Measurements from ENCODE around the gene EDDM3A. TPM values are rescaled to one million over a fixed set of nuclear protein-coding genes. Genes with fewer than 3 reads are reported as not detected.
"Not testable (repeated sequence)": the region's sequence is repeated elsewhere in the genome, so short reads cannot be mapped to it uniquely, and the experiment has no call there.

The EDDM3A gene
- total RNA-seq, 1 donor from 2014 or later: not detected

DNA sequence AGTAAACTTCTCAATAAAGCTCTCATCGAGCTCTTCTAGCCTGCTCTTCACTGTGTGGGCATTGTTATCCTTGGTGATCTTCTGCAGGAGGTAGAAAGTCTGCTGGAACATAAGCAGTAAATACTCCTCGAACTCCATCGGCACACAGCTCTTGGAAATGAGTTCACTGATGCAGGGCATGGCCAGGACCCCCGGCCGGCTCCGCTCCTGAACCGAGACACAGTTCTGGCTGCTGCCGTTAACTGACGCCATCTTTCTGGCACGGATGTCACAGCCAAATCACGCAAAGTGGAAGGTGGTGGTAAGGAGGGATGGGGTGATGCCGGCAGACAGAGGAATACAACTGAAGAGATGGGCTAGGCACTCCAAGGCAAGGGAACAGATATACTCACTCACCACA is 23.7 kb upstream of the EDDM3A start:
- H3K27me3 Mint-ChIP-seq (ENCODE audit: unreplicated experiment): no peaks in the 10 kb centered on the region
- no peaks in the 10 kb centered on the region for H3K4me1 Mint-ChIP-seq (ENCODE audit: low read depth, unreplicated experiment)
- H3K27ac Mint-ChIP-seq (ENCODE audit: unreplicated experiment): no peak overlapping the region
- H3K36me3 Mint-ChIP-seq (ENCODE audit: unreplicated experiment): no peaks in the 10 kb centered on the region
- no peak for TF ChIP-seq CTCF (IDR thresholded peaks at IDR 0.05; ENCODE audit: partially characterized antibody, unreplicated experiment)
- DNase-seq: no peak
- H3K4me3 Mint-ChIP-seq (ENCODE audit: unreplicated experiment): no peak overlapping the region
- peaks cover 4% of the 10 kb centered on the region for H3K9me3 Mint-ChIP-seq (ENCODE audit: unreplicated experiment)

GRCh38 chr14:20723488-20723887 is 22.2 kb upstream of the EDDM3A start:
- Mint-ChIP-seq H3K9me3 (ENCODE audit: unreplicated experiment) (peaks cover 3% of the 10 kb centered on the region), H3K36me3 (ENCODE audit: unreplicated experiment) (no peaks in the 10 kb centered on the region), H3K27ac (ENCODE audit: unreplicated experiment) (no peak overlapping the region), H3K27me3 (ENCODE audit: unreplicated experiment) (no peaks in the 10 kb centered on the region), H3K4me3 (ENCODE audit: unreplicated experiment) (no peak overlapping the region), H3K4me1 (ENCODE audit: low read depth, unreplicated experiment) (no peaks in the 10 kb centered on the region)
- TF ChIP-seq CTCF (IDR thresholded peaks at IDR 0.05; ENCODE audit: partially characterized antibody, unreplicated experiment): no peak
- DNase-seq: no peak

DNA sequence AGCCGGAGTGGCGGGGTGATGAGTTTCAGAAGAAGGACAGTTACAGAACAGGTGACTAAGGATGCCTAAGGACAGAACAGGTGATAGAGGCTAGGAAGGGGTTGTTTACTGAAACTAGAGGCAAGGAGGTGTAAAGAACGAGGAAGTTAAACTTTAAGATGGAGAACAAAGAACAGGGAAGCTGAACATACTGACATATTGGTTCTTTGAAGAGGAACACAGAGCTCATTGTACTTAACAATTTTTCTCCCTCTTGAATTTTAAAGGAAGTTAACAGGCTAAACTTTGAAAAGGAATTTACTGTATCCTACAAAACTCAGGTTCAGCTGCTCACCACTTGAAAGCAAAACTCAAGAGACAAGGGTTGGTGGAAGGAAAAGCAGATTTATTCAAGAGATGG is 19.6 kb upstream of the EDDM3A start:
- H3K27me3 Mint-ChIP-seq (ENCODE audit: unreplicated experiment); H3K36me3 Mint-ChIP-seq (ENCODE audit: unreplicated experiment); DNase-seq; H3K9me3 Mint-ChIP-seq (ENCODE audit: unreplicated experiment); H3K4me1 Mint-ChIP-seq (ENCODE audit: low read depth, unreplicated experiment); H3K4me3 Mint-ChIP-seq (ENCODE audit: unreplicated experiment); H3K27ac Mint-ChIP-seq (ENCODE audit: unreplicated experiment): not testable (repeated sequence)

GRCh38 chr14:20726531-20726930 is 19.2 kb upstream of the EDDM3A start:
- no peak for TF ChIP-seq CTCF (IDR thresholded peaks at IDR 0.05; ENCODE audit: partially characterized antibody, unreplicated experiment)
- peaks cover 3% of the 10 kb centered on the region for H3K27me3 Mint-ChIP-seq (ENCODE audit: unreplicated experiment)
- no peak overlapping the region for H3K27ac Mint-ChIP-seq (ENCODE audit: unreplicated experiment)
- H3K4me3 Mint-ChIP-seq (ENCODE audit: unreplicated experiment): no peak overlapping the region
- H3K36me3 Mint-ChIP-seq (ENCODE audit: unreplicated experiment): no peaks in the 10 kb centered on the region
- peaks cover 3% of the 10 kb centered on the region for H3K4me1 Mint-ChIP-seq (ENCODE audit: low read depth, unreplicated experiment)
- no peak for DNase-seq
- peaks cover 3% of the 10 kb centered on the region for H3K9me3 Mint-ChIP-seq (ENCODE audit: unreplicated experiment)

GRCh38 chr14:20730891-20731290 is 14.8 kb upstream of the EDDM3A start:
- Mint-ChIP-seq H3K4me3 (ENCODE audit: unreplicated experiment) (no peak overlapping the region), H3K36me3 (ENCODE audit: unreplicated experiment) (no peaks in the 10 kb centered on the region), H3K27ac (ENCODE audit: unreplicated experiment) (no peak overlapping the region), H3K4me1 (ENCODE audit: low read depth, unreplicated experiment) (peaks cover 36% of the 10 kb centered on the region), H3K27me3 (ENCODE audit: unreplicated experiment) (peaks cover 18% of the 10 kb centered on the region), H3K9me3 (ENCODE audit: unreplicated experiment) (peaks cover 11% of the 10 kb centered on the region)
- no peak for DNase-seq
- TF ChIP-seq CTCF (IDR thresholded peaks at IDR 0.05; ENCODE audit: partially characterized antibody, unreplicated experiment): no peak

GRCh38 chr14:20732477-20732876 is 13.2 kb upstream of the EDDM3A start:
- H3K9me3 Mint-ChIP-seq (ENCODE audit: unreplicated experiment): peaks cover 11% of the 10 kb centered on the region
- H3K4me1 Mint-ChIP-seq (ENCODE audit: low read depth, unreplicated experiment): peaks cover 36% of the 10 kb centered on the region
- peaks cover 18% of the 10 kb centered on the region for H3K27me3 Mint-ChIP-seq (ENCODE audit: unreplicated experiment)
- no peak for DNase-seq
- peak overlapping the region; percentile 81 for H3K4me3 Mint-ChIP-seq (ENCODE audit: unreplicated experiment)
- H3K27ac Mint-ChIP-seq (ENCODE audit: unreplicated experiment): peak overlapping the region; percentile 99
- no peaks in the 10 kb centered on the region for H3K36me3 Mint-ChIP-seq (ENCODE audit: unreplicated experiment)
- no peak for TF ChIP-seq CTCF (IDR thresholded peaks at IDR 0.05; ENCODE audit: partially characterized antibody, unreplicated experiment)

Measured in glutamatergic neuron (in vitro differentiated cells).